IMR-90 (cell line): ENCODE results near the gene AGAP1.

Source experiments
- BHLHE40 ChIP-seq: fragments of 150-350 bp; IDR thresholded peaks from 2 replicates; pipeline ENCODE4 v1.6.1; 2016; ENCODE audit warnings: mild to moderate bottlenecking, low read depth, low read length
- CEBPB ChIP-seq: IDR thresholded peaks from 2 replicates; pipeline ENCODE4 v1.6.1; 2012; ENCODE audit warnings: low read depth, low read length, improper control_type of control experiment
- FOS ChIP-seq: fragments of 150-350 bp; IDR thresholded peaks from 2 replicates; pipeline ENCODE4 v1.6.1; 2016; ENCODE audit warnings: low read depth, low read length
- MAZ ChIP-seq: IDR thresholded peaks from 2 replicates; pipeline ENCODE4 v1.6.1; 2012; ENCODE audit warnings: low read depth, mild to moderate bottlenecking, low read length, improper control_type of control experiment, moderate library complexity, borderline replicate concordance
- MXI1 ChIP-seq: IDR thresholded peaks from 2 replicates; pipeline ENCODE4 v1.6.1; 2012; ENCODE audit warnings: low read depth, mild to moderate bottlenecking, low read length, moderate library complexity, borderline replicate concordance
- POLR2A ChIP-seq: IDR thresholded peaks from 2 replicates; pipeline ENCODE4 v1.6.1; 2012; ENCODE audit warnings: mild to moderate bottlenecking, low read depth, low read length
- RAD21 ChIP-seq: IDR thresholded peaks from 2 replicates; pipeline ENCODE4 v1.6.1; 2012; ENCODE audit warnings: low read length, improper control_type of control experiment
- RCOR1 ChIP-seq: IDR thresholded peaks from 2 replicates; pipeline ENCODE4 v1.6.1; 2012; ENCODE audit warnings: mild to moderate bottlenecking, low read length, improper control_type of control experiment; ENCODE audit not compliant: insufficient replicate concordance
- RFX5 ChIP-seq: IDR thresholded peaks from 2 replicates; pipeline ENCODE4 v1.8.0; 2012; ENCODE audit warnings: low read depth, mild to moderate bottlenecking, low read length, moderate library complexity
- SMC3 ChIP-seq: fragments of 150-350 bp; IDR thresholded peaks from 2 replicates; pipeline ENCODE4 v1.6.1; 2016; ENCODE audit warnings: low read depth, mild to moderate bottlenecking, antibody characterized with exemption, low read length, moderate library complexity
- TF ChIP-seq, protein P1 (sequence below): conservative IDR thresholded peaks from 2 replicates; pipeline ENCODE4 v1.5.1; 2012; ENCODE audit warnings: mild to moderate bottlenecking, low read depth, low read length, improper control_type of control experiment
- TF ChIP-seq, protein P2 (sequence below): fragments of 150-350 bp; IDR thresholded peaks from 2 replicates; pipeline ENCODE4 v1.6.1; 2017; ENCODE audit warnings: mild to moderate bottlenecking, antibody characterized with exemption, low read length, low read depth

DNA sequence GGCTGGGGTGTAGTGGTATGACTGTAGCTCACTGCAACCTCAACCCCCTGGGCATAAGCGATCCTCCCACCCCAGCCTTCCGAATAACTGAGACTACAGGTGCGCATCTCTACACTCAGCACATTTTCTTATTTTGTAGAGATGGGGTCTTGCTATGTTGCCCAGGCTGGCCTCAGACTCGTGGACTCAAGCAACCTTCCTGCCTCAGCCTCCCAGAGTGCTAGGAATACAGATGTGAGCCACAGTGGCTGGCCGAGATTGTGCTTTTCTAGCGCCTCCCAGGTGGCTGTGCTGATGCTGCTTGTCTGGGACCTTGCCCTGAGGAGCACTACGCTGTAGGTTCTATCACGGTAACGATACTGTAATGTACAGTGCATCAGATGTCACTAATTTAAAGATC lies 155.6 kb downstream of the AGAP1 start:
- TF ChIP-seq, protein P1, sequence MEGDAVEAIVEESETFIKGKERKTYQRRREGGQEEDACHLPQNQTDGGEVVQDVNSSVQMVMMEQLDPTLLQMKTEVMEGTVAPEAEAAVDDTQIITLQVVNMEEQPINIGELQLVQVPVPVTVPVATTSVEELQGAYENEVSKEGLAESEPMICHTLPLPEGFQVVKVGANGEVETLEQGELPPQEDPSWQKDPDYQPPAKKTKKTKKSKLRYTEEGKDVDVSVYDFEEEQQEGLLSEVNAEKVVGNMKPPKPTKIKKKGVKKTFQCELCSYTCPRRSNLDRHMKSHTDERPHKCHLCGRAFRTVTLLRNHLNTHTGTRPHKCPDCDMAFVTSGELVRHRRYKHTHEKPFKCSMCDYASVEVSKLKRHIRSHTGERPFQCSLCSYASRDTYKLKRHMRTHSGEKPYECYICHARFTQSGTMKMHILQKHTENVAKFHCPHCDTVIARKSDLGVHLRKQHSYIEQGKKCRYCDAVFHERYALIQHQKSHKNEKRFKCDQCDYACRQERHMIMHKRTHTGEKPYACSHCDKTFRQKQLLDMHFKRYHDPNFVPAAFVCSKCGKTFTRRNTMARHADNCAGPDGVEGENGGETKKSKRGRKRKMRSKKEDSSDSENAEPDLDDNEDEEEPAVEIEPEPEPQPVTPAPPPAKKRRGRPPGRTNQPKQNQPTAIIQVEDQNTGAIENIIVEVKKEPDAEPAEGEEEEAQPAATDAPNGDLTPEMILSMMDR, result no peak
- TF ChIP-seq, protein P2, sequence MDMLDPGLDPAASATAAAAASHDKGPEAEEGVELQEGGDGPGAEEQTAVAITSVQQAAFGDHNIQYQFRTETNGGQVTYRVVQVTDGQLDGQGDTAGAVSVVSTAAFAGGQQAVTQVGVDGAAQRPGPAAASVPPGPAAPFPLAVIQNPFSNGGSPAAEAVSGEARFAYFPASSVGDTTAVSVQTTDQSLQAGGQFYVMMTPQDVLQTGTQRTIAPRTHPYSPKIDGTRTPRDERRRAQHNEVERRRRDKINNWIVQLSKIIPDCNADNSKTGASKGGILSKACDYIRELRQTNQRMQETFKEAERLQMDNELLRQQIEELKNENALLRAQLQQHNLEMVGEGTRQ, result no peak
- TF ChIP-seq POLR2A (no peak), SMC3 (no peak), CEBPB (no peak), BHLHE40 (no peak), RAD21 (no peak), RCOR1 (no peak), FOS (no peak), RFX5 (no peak), MAZ (no peak), MXI1 (no peak)
